ENCODE results near the gene PIGA.
A peak's percentile ranks its signal among the peaks of the same experiment; 100 is the strongest.

PIGA gene

GRCh38 chrX:15335135-15336022 lies at the start of gene PIGA:
PIGA (minus strand) TSS chrX:15335523; CDS start chrX:15331930, 3,593 bp downstream.
- peak; percentile 97 for DNase-seq

GRCh38 chrX:15384304-15384703 lies 49.0 kb upstream of the PIGA start, which contains the start of gene VEGFD:
VEGFD (minus strand) TSS chrX:15384413; CDS start chrX:15383946, 467 bp downstream.
- DNase-seq = no peak

GRCh38 chrX:15382813-15383212 lies 47.5 kb upstream of the PIGA start:
- DNase-seq = no peak

- no peak for DNase-seq
Observed at GRCh38 chrX:15376956-15377355, 41.6 kb upstream of the PIGA start.

GRCh38 chrX:15373976-15374375 lies 38.7 kb upstream of the PIGA start:
- DNase-seq = no peak

- DNase-seq = no peak
Observed at GRCh38 chrX:15366506-15367352, 31.4 kb upstream of the PIGA start.

- DNase-seq = no peak
Observed at GRCh38 chrX:15359701-15360100, 24.4 kb upstream of the PIGA start.

- DNase-seq = no peak
Observed at GRCh38 chrX:15358533-15358932, 23.2 kb upstream of the PIGA start.

- DNase-seq = no peak
Observed at GRCh38 chrX:15356444-15356843, 21.1 kb upstream of the PIGA start.

GRCh38 chrX:15350329-15350996 lies 15.1 kb upstream of the PIGA start:
- peak; percentile 5 for DNase-seq

GRCh38 chrX:15349046-15349445 lies 13.7 kb upstream of the PIGA start:
- peak; percentile 27 for DNase-seq

GRCh38 chrX:15345976-15346375 lies 10.7 kb upstream of the PIGA start:
- DNase-seq = no peak

- no peak for DNase-seq
Observed at GRCh38 chrX:15344106-15344505, 8.8 kb upstream of the PIGA start.

- DNase-seq = no peak
Observed at GRCh38 chrX:15343075-15343476, 7.8 kb upstream of the PIGA start.

GRCh38 chrX:15340867-15341266 lies 5.5 kb upstream of the PIGA start:
- DNase-seq = no peak

- peak; percentile 61 for DNase-seq
Observed at GRCh38 chrX:15336023-15336413, 695 bp upstream of the PIGA start.

GRCh38 chrX:15334561-15334960 lies 762 bp downstream of the PIGA start:
- no peak for DNase-seq

GRCh38 chrX:15328821-15329220 lies 6.5 kb downstream of the PIGA start:
- DNase-seq = no peak

- no peak for DNase-seq
Observed at GRCh38 chrX:15328131-15328530, 7.2 kb downstream of the PIGA start.

- no peak for DNase-seq
Observed at GRCh38 chrX:15322472-15322871, 12.9 kb downstream of the PIGA start.

GRCh38 chrX:15322072-15322471 lies 13.3 kb downstream of the PIGA start:
- no peak for DNase-seq

GRCh38 chrX:15321447-15321846 lies 13.9 kb downstream of the PIGA start:
- no peak for DNase-seq

- no peak for DNase-seq
Observed at GRCh38 chrX:15320297-15320696, 15.0 kb downstream of the PIGA start.

All from NCI-H2227 treated with DMSO at 0.1 percent for 48 hours (cell line).